GM12878 (cell line): ENCODE data around the gene PSAT1. TPM values are rescaled to one million over a fixed set of nuclear protein-coding genes. Genes with fewer than 3 reads are reported as not detected.

Experiments used
- ATAC-seq: fragments of 200-7000 bp; cut with Tn5 transposase; 3 replicates; pipeline ENCODE4 v1.9.1; 2020; ENCODE audit warnings: mild to moderate bottlenecking, moderate library complexity
- BruUV-seq: library from RNA; stranded (reverse); fragments of 400-500 nt; replicated peaks from 2 replicates; lab custom pipeline; 2021; lab: Mats Ljungman, UMichigan
- CTCF ChIA-PET: fragments of 300-600 bp; sonication (Branson Sonifier 250); formaldehyde crosslinking; extraction: SDS; loops from one replicate; lab custom pipeline; 2021; ENCODE audit warnings: inconsistent platforms; lab: Yijun Ruan, JAX
- POLR2A ChIA-PET: fragments of 350-600 bp; formaldehyde crosslinking; extraction: SDS; loops from one replicate; lab custom pipeline; 2021; ENCODE audit warnings: inconsistent platforms; lab: Charles Lee
- RAD21 ChIA-PET: fragments of 300-600 bp; sonication (Branson Sonifier 250); formaldehyde crosslinking; loops from one replicate; lab custom pipeline; 2023; ENCODE audit warnings: antibody characterized with exemption; ENCODE audit not compliant: unreplicated experiment; lab: Charles Lee
- SMC1A ChIA-PET: fragments of 300-600 bp; sonication (Branson Sonifier 250); formaldehyde crosslinking; loops from one replicate; lab custom pipeline; 2023; ENCODE audit not compliant: unreplicated experiment, uncharacterized antibody; lab: Charles Lee
- DNase-seq: peaks from one replicate; pipeline ENCODE4 v3.0.0-alpha.2; 2011; ENCODE audit warnings: low read depth, low spot score
- FAIRE-seq: peaks from 3 replicates; lab custom pipeline; 2011; peaks lifted over from hg19 to GRCh38; lab: Jason Lieb, UNC
- H2AFZ ChIP-seq: 2 replicates; pipeline ENCODE4 v1.6.0; 2011; ENCODE audit warnings: low read depth, low read length, control low read depth; ENCODE audit not compliant: control insufficient read depth
- H3K27ac ChIP-seq: 2 replicates; pipeline ENCODE4 v1.5.1; 2011; ENCODE audit warnings: control low read depth; ENCODE audit not compliant: control insufficient read depth, insufficient read depth
- H3K27me3 ChIP-seq, 2 experiments: replicated peaks in 1 of 2; 2 replicates each; pipeline versions ENCODE4 v1.6.0 to v1.6.1; 2011; ENCODE audit warnings: low read length in 1 of 2; ENCODE audit not compliant: control insufficient read depth in 2 of 2, insufficient read depth in 2 of 2
- H3K36me3 ChIP-seq, 2 experiments: 2 replicates each; pipeline ENCODE4 v1.5.1; 2011; ENCODE audit warnings: low read length in 1 of 2; ENCODE audit not compliant: control insufficient read depth in 2 of 2, insufficient read depth in 2 of 2
- H3K4me1 ChIP-seq: 2 replicates; pipeline ENCODE4 v1.6.1; 2011; ENCODE audit warnings: mild to moderate bottlenecking, low read length, moderate library complexity, mixed read lengths; ENCODE audit not compliant: control insufficient read depth, insufficient read depth
- H3K4me2 ChIP-seq: 2 replicates; pipeline ENCODE4 v1.6.0; 2011; ENCODE audit warnings: control low read depth; ENCODE audit not compliant: control insufficient read depth, insufficient read depth
- H3K4me3 ChIP-seq: fragments of 200-600 bp; sonication (generic); 2 replicates; pipeline ENCODE4 v1.5.1; 2016
- H3K79me2 ChIP-seq: 2 replicates; pipeline ENCODE4 v1.6.0; 2011; ENCODE audit warnings: low read length; ENCODE audit not compliant: control insufficient read depth, insufficient read depth
- H3K9ac ChIP-seq: 2 replicates; pipeline ENCODE4 v1.8.0; 2011; ENCODE audit warnings: low read length, control low read depth, mixed read lengths; ENCODE audit not compliant: control insufficient read depth, insufficient read depth
- H3K9me3 ChIP-seq: replicated peaks from 3 replicates; pipeline ENCODE4 v1.5.1; 2011; ENCODE audit warnings: mild to moderate bottlenecking, low read length; ENCODE audit not compliant: control insufficient read depth, insufficient read depth
- H4K20me1 ChIP-seq: 2 replicates; pipeline ENCODE4 v1.6.0; 2011; ENCODE audit not compliant: control insufficient read depth, insufficient read depth
- CHD1 ChIP-seq: IDR thresholded peaks from 2 replicates; pipeline ENCODE4 v1.6.1; 2012; ENCODE audit warnings: low read depth, low read length, improper control_type of control experiment
- CHD4 ChIP-seq: fragments of 200-600 bp; sonication (generic); IDR thresholded peaks from 2 replicates; pipeline ENCODE4 v1.6.1; 2016; ENCODE audit warnings: mild to moderate bottlenecking
- CREB1 ChIP-seq: IDR thresholded peaks from 2 replicates; pipeline ENCODE4 v1.6.1; 2012; ENCODE audit warnings: low read depth, mild to moderate bottlenecking, inconsistent platforms
- DPF2 ChIP-seq: fragments of 450-650 bp; IDR thresholded peaks from 2 replicates; pipeline ENCODE4 v1.6.1; 2017; ENCODE audit warnings: mild to moderate bottlenecking
- FOXM1 ChIP-seq: IDR thresholded peaks from 2 replicates; pipeline ENCODE4 v1.6.1; 2012; ENCODE audit warnings: low read depth, mild to moderate bottlenecking, inconsistent platforms, low read length, moderate library complexity
- HCFC1 ChIP-seq: fragments of 150-350 bp; IDR thresholded peaks from 2 replicates; pipeline ENCODE4 v1.6.1; 2014; ENCODE audit warnings: low read length
- IKZF2 ChIP-seq, 2 experiments: fragments of 450-650 bp; IDR thresholded peaks; 2 replicates each; pipeline ENCODE4 v1.6.1; 2017; ENCODE audit warnings: mild to moderate bottlenecking in 2 of 2, moderate library complexity in 2 of 2
- IRF4 ChIP-seq: IDR thresholded peaks from 2 replicates; pipeline ENCODE4 v1.6.1; 2011; ENCODE audit warnings: low read depth, low read length
- NFXL1 ChIP-seq: fragments of 450-650 bp; IDR thresholded peaks from 2 replicates; pipeline ENCODE4 v1.6.1; 2017; ENCODE audit warnings: antibody characterized with exemption, mild to moderate bottlenecking, borderline replicate concordance
- RAD21 ChIP-seq: IDR thresholded peaks from 2 replicates; pipeline ENCODE4 v1.6.1; 2011; ENCODE audit warnings: mild to moderate bottlenecking, low read depth, low read length, moderate library complexity; ENCODE audit not compliant: insufficient read depth
- TCF12 ChIP-seq: IDR thresholded peaks from 2 replicates; pipeline ENCODE4 v1.6.1; 2011; ENCODE audit warnings: low read depth, mild to moderate bottlenecking, low read length
- YBX1 ChIP-seq: fragments of 450-650 bp; IDR thresholded peaks from 2 replicates; pipeline ENCODE4 v1.6.1; 2016; ENCODE audit warnings: antibody characterized with exemption
- ZZZ3 ChIP-seq: IDR thresholded peaks from 2 replicates; pipeline ENCODE4 v1.6.1; 2011; ENCODE audit warnings: low read depth; ENCODE audit not compliant: control insufficient read depth, insufficient read length
- WGBS: methylation state at CpG from one replicate; pipeline ENCODE4 v1.1.6; 2016; ENCODE audit warnings: low lambda C conversion rate; ENCODE audit not compliant: insufficient replicate concordance, insufficient coverage; ENCODE audit errors: missing lambda C conversion rate; 5-methylcytosine and 5-hydroxymethylcytosine counted together
- in situ Hi-C: fragments of 300-500 bp; cut with MboI; formaldehyde crosslinking; loops from 9 replicates; pipeline ENCODE4 v1.14.3; 2018; ENCODE audit warnings: mixed read lengths
- intact Hi-C: fragments of 100-400 bp; cut with micrococcal nuclease; formaldehyde crosslinking; loops from one replicate; pipeline ENCODE4 v1.14.2; 2022; ENCODE audit not compliant: unreplicated experiment
- polyA plus RNA-seq, 11 experiments: library from polyadenylated mRNA; depleted of rRNA in 4 of 11; unstranded in 6 of 11; stranded (reverse) in 5 of 11; fragments of >200 nt; fragmentation: Nextera tagmentation in 4 of 11; fragmentation: Illumina TruSeq in 1 of 11; extraction: Ambion mirVana in 4 of 11; extraction: Trizol in 1 of 11; gene quantifications; 1 replicate in 1 of 11; 2 replicates in 10 of 11; pipeline versions ENCODE4 v1.2.1 to v1.2.3, GENCODE V29; 2011 to 2016; ENCODE audit warnings: inconsistent platforms in 2 of 11, missing spikeins in 2 of 11, low read depth in 1 of 11
- total RNA-seq, 4 experiments: library from RNA; depleted of rRNA in 3 of 4; stranded (reverse); fragments of >200 nt in 3 of 4; fragmentation: Illumina TruSeq in 1 of 4; extraction: Trizol in 1 of 4; gene quantifications; 2 replicates each; pipeline versions ENCODE4 v1.2.1 to v1.2.3, GENCODE V29; 2013 to 2021
- TF ChIP-seq, protein P1 (sequence below): fragments of 150-350 bp; IDR thresholded peaks from 2 replicates; pipeline ENCODE4 v1.6.1; 2014; ENCODE audit warnings: mild to moderate bottlenecking, low read depth, low read length
- TF ChIP-seq, protein P2 (sequence below): IDR thresholded peaks from 2 replicates; pipeline ENCODE4 v1.6.1; 2012; ENCODE audit warnings: improper control_type of control experiment, low read depth, low read length; ENCODE audit not compliant: insufficient replicate concordance

The PSAT1 gene
- total and polyA plus RNA-seq, 10 of the 15 experiments (the other 5 are each of a cell fraction or from before 2014, with no cell fraction given) = 35.1 to 126 (median 51.9) TPM

DNA sequence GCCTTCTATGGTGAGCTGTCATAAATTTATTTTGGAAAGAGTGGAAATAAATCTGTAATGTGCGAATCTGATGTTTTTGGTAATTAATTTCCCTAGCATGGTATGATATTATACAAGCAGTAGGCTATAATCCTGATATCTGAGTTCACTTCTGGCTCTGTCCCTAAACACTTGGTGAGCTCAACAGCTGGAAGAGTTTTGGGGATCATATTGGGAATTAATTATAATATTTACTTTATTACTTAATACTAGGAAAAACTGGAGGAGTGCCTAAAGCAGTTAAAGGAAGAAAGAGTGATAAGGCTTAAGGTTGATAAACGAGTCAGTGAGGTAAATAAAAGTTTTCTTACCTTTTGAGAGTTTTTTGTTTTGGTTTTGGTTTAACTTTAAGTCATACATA lies 34.3 kb upstream of the PSAT1 start (continued):
- TF ChIP-seq NFXL1 (no peak), CHD4 (no peak), YBX1 (no peak), TCF12 (no peak)

DNA sequence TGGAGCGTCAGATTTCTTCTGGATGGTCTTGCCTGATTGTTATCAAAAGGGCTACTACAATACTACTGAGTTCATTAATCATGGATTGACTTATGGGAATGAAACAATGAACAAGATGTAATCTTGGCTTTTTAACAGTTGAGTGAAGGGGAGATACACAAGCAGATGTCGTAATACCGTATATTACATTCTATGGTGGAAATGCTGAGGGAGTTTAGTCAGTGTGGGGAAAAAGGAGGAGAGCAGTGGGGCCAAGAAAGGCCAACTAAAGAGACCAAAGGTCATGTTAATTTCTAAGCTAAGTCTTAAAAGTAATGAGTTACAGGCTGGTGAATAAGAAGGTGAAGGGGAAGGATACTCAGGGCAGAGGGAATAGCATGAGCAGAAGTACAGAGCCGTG lies 29.0 kb upstream of the PSAT1 start:
- no peak overlapping the region for H3K4me3 ChIP-seq
- H3K4me1 ChIP-seq = no peaks in the 10 kb centered on the region
- no peaks in the 10 kb centered on the region for H3K9me3 ChIP-seq
- TF ChIP-seq, protein P1, sequence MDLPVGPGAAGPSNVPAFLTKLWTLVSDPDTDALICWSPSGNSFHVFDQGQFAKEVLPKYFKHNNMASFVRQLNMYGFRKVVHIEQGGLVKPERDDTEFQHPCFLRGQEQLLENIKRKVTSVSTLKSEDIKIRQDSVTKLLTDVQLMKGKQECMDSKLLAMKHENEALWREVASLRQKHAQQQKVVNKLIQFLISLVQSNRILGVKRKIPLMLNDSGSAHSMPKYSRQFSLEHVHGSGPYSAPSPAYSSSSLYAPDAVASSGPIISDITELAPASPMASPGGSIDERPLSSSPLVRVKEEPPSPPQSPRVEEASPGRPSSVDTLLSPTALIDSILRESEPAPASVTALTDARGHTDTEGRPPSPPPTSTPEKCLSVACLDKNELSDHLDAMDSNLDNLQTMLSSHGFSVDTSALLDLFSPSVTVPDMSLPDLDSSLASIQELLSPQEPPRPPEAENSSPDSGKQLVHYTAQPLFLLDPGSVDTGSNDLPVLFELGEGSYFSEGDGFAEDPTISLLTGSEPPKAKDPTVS = no peak
- TF ChIP-seq CREB1 = no peak
- TF ChIP-seq RAD21 = no peak
- TF ChIP-seq IKZF2 (IDR thresholded peaks at IDR 0.05) = no peak
- no peak for TF ChIP-seq DPF2
- TF ChIP-seq IRF4 = no peak
- TF ChIP-seq, protein P2, sequence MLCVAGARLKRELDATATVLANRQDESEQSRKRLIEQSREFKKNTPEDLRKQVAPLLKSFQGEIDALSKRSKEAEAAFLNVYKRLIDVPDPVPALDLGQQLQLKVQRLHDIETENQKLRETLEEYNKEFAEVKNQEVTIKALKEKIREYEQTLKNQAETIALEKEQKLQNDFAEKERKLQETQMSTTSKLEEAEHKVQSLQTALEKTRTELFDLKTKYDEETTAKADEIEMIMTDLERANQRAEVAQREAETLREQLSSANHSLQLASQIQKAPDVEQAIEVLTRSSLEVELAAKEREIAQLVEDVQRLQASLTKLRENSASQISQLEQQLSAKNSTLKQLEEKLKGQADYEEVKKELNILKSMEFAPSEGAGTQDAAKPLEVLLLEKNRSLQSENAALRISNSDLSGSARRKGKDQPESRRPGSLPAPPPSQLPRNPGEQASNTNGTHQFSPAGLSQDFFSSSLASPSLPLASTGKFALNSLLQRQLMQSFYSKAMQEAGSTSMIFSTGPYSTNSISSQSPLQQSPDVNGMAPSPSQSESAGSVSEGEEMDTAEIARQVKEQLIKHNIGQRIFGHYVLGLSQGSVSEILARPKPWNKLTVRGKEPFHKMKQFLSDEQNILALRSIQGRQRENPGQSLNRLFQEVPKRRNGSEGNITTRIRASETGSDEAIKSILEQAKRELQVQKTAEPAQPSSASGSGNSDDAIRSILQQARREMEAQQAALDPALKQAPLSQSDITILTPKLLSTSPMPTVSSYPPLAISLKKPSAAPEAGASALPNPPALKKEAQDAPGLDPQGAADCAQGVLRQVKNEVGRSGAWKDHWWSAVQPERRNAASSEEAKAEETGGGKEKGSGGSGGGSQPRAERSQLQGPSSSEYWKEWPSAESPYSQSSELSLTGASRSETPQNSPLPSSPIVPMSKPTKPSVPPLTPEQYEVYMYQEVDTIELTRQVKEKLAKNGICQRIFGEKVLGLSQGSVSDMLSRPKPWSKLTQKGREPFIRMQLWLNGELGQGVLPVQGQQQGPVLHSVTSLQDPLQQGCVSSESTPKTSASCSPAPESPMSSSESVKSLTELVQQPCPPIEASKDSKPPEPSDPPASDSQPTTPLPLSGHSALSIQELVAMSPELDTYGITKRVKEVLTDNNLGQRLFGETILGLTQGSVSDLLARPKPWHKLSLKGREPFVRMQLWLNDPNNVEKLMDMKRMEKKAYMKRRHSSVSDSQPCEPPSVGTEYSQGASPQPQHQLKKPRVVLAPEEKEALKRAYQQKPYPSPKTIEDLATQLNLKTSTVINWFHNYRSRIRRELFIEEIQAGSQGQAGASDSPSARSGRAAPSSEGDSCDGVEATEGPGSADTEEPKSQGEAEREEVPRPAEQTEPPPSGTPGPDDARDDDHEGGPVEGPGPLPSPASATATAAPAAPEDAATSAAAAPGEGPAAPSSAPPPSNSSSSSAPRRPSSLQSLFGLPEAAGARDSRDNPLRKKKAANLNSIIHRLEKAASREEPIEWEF = no peak
- TF ChIP-seq FOXM1 = no peak
- TF ChIP-seq CHD1 = no peak
- TF ChIP-seq ZZZ3 = no peak
- no peak for TF ChIP-seq HCFC1
- TF ChIP-seq, all 136 proteins: peak for 0
- no TSS peak for BruUV-seq
- no peak overlapping the region for H3K9ac ChIP-seq
- ChIA-PET CTCF (interaction anchor here (1.0 to 1.7 kb wide), 3 partner anchors 10 to 20 kb away, joined by 3 to 5 read pairs (median 3); no protein-coding TSS in a partner anchor), SMC1A (no interaction called here), RAD21 (no interaction called here), POLR2A (no interaction called here)
- H3K4me2 ChIP-seq = no peak overlapping the region
- intact Hi-C loops = no loop called here
- ATAC-seq (no peak), FAIRE-seq (no peak), DNase-seq (no peak)
- in situ Hi-C loops = loop anchor here (5.0 kb wide), 1 partner anchor 99 kb away; no protein-coding TSS in a partner anchor
- no peak overlapping the region for H3K27ac ChIP-seq
- H3K27me3 ChIP-seq = no peaks in the 10 kb centered on the region
- no peaks in the 10 kb centered on the region for H3K79me2 ChIP-seq
- 99% methylated on average over 4 of the region's 4 CpGs for WGBS
- no peak overlapping the region for H2AFZ ChIP-seq
- H3K36me3 ChIP-seq = peaks cover 0 to 5% of the 10 kb centered on the region in 2 experiments; a peak in 3 of 4 replicates
- H4K20me1 ChIP-seq = no peaks in the 10 kb centered on the region
